BLaER1 treated with 17β-estradiol and CSF1 and Interleukin-3, amounts not matched to agents 10 nM and 100 nM (cell line): ENCODE results near the gene ZNF394.

Experiments
- H3K27ac ChIP-seq, 11 experiments: shearing (Covaris generic); formaldehyde crosslinking; 2 replicates each; pipeline ENCODE4 v1.8.1; 2022
- H3K27me3 ChIP-seq, 11 experiments: shearing (Covaris generic); formaldehyde crosslinking; 2 replicates each; pipeline ENCODE4 v1.8.1; 2022
- H3K36me3 ChIP-seq, 11 experiments: shearing (Covaris generic); formaldehyde crosslinking; 2 replicates each; pipeline ENCODE4 v1.8.1; 2022
- H3K4me1 ChIP-seq, 10 experiments: shearing (Covaris generic); formaldehyde crosslinking; 2 replicates each; pipeline ENCODE4 v1.8.1; 2022
- H3K4me2 ChIP-seq, 11 experiments: shearing (Covaris generic); formaldehyde crosslinking; 2 replicates each; pipeline ENCODE4 v1.8.1; 2022
- H3K4me3 ChIP-seq, 10 experiments: shearing (Covaris generic); formaldehyde crosslinking; 2 replicates each; pipeline ENCODE4 v1.8.1; 2022
- H3K9ac ChIP-seq, 11 experiments: shearing (Covaris generic); formaldehyde crosslinking; 2 replicates each; pipeline ENCODE4 v1.8.1; 2022
- H3K9me3 ChIP-seq, 11 experiments: shearing (Covaris generic); formaldehyde crosslinking; replicated peaks in 1 of 11; 2 replicates each; pipeline ENCODE4 v1.8.1; 2022
- H4K20me1 ChIP-seq, 11 experiments: shearing (Covaris generic); formaldehyde crosslinking; 2 replicates each; pipeline ENCODE4 v1.8.1; 2022
- Cebpa-rat ChIP-seq, 11 experiments: shearing (Covaris generic); IDR thresholded peaks; 2 replicates each; pipeline ENCODE4 v1.8.1; 2022

Gene ZNF394

GRCh38 chr7:99500637-99501009 lies 542 bp upstream of the ZNF394 start:
- peak overlapping the region; percentile 84 to 94 (median 91) for H3K9ac ChIP-seq
- peaks cover 16 to 38% (median 29%) of the 10 kb centered on the region in 11 experiments; a peak in 21 of 22 replicates for H4K20me1 ChIP-seq
- peaks cover 22 to 35% (median 30%) of the 10 kb centered on the region in 10 experiments for H3K4me1 ChIP-seq
- peaks cover 12 to 19% (median 12%) of the 10 kb centered on the region in 11 experiments for H3K9me3 ChIP-seq
- H3K27me3 ChIP-seq: no peaks in the 10 kb centered on the region
- H3K4me2 ChIP-seq: peak overlapping the region; percentile 89 to 100 (median 97)
- peaks cover 29 to 32% (median 31%) of the 10 kb centered on the region in 11 experiments for H3K36me3 ChIP-seq
- TF ChIP-seq Cebpa-rat (IDR thresholded peaks at IDR 0.05): no peak
- H3K27ac ChIP-seq: peak overlapping the region; percentile 80 to 94 (median 92)
- H3K4me3 ChIP-seq: peak overlapping the region; percentile 89 to 100 (median 92)

GRCh38 chr7:99499371-99499720 lies 735 bp downstream of the ZNF394 start:
- Histone ChIP-seq H3K27me3 (no peaks in the 10 kb centered on the region), H3K36me3 (peaks cover 42 to 45% (median 44%) of the 10 kb centered on the region in 11 experiments)
- TF ChIP-seq Cebpa-rat (IDR thresholded peaks at IDR 0.05): no peak

GRCh38 chr7:99498546-99498944 lies 1.5 kb downstream of the ZNF394 start:
- Histone ChIP-seq H3K27ac (peak overlapping the region in 8 of 11 experiments; percentile 7 to 94 (median 92); a peak in 12 of 22 replicates), H3K9me3 (peaks cover 33 to 40% (median 33%) of the 10 kb centered on the region in 11 experiments), H3K4me3 (peak overlapping the region; percentile 89 to 100 (median 92)), H3K27me3 (no peaks in the 10 kb centered on the region), H3K9ac (peak overlapping the region; percentile 84 to 94 (median 91)), H4K20me1 (peaks cover 16 to 38% (median 29%) of the 10 kb centered on the region in 11 experiments; a peak in 21 of 22 replicates), H3K4me1 (peaks cover 21 to 27% (median 24%) of the 10 kb centered on the region in 10 experiments), H3K36me3 (peaks cover 50 to 53% (median 52%) of the 10 kb centered on the region in 11 experiments), H3K4me2 (peak overlapping the region; percentile 90 to 100 (median 99))
- no peak for TF ChIP-seq Cebpa-rat (IDR thresholded peaks at IDR 0.05)

More at GRCh38 chr7:99499371-99499720, 735 bp downstream of the ZNF394 start:
- H3K4me1 ChIP-seq: peaks cover 21 to 32% (median 29%) of the 10 kb centered on the region in 10 experiments
- peak overlapping the region; percentile 89 to 100 (median 92) for H3K4me3 ChIP-seq
- peaks cover 16 to 38% (median 29%) of the 10 kb centered on the region in 11 experiments; a peak in 21 of 22 replicates for H4K20me1 ChIP-seq
- peaks cover 25 to 32% (median 25%) of the 10 kb centered on the region in 11 experiments for H3K9me3 ChIP-seq
- H3K9ac ChIP-seq: peak overlapping the region; percentile 84 to 94 (median 91)
- peak overlapping the region; percentile 90 to 100 (median 99) for H3K4me2 ChIP-seq
- H3K27ac ChIP-seq: peak overlapping the region; percentile 80 to 94 (median 92)

- H3K4me3 ChIP-seq: peak overlapping the region; percentile 89 to 100 (median 92)
- H3K27me3 ChIP-seq: no peaks in the 10 kb centered on the region
- H3K4me1 ChIP-seq: peaks cover 21 to 27% (median 24%) of the 10 kb centered on the region in 10 experiments
- peak overlapping the region in 4 of 11 experiments; percentile 8 to 94 (median 54); a peak in 8 of 22 replicates for H3K27ac ChIP-seq
- peak overlapping the region; percentile 90 to 100 (median 99) for H3K4me2 ChIP-seq
- peaks cover 56 to 59% (median 57%) of the 10 kb centered on the region in 11 experiments for H3K36me3 ChIP-seq
- peaks cover 39 to 46% (median 39%) of the 10 kb centered on the region in 11 experiments for H3K9me3 ChIP-seq
- H4K20me1 ChIP-seq: peaks cover 16 to 38% (median 29%) of the 10 kb centered on the region in 11 experiments; a peak in 21 of 22 replicates
- H3K9ac ChIP-seq: peak overlapping the region; percentile 84 to 94 (median 91)
- no peak for TF ChIP-seq Cebpa-rat (IDR thresholded peaks at IDR 0.05)
Measured at GRCh38 chr7:99497766-99498545, 2.1 kb downstream of the ZNF394 start.

GRCh38 chr7:99493823-99494222 lies 6.3 kb downstream of the ZNF394 start:
- no peak overlapping the region for H3K27ac ChIP-seq
- no peak overlapping the region for H3K9ac ChIP-seq
- peaks cover 43 to 53% (median 48%) of the 10 kb centered on the region in 11 experiments for H3K9me3 ChIP-seq
- peak overlapping the region; percentile 4 to 53 (median 41); a peak in 15 of 20 replicates for H3K4me3 ChIP-seq
- H3K4me2 ChIP-seq: no peak overlapping the region
- peaks cover 66 to 98% (median 85%) of the 10 kb centered on the region in 11 experiments for H3K36me3 ChIP-seq
- H3K4me1 ChIP-seq: peaks cover 14 to 17% (median 15%) of the 10 kb centered on the region in 10 experiments; a peak in 19 of 20 replicates
- H3K27me3 ChIP-seq: no peaks in the 10 kb centered on the region
- H4K20me1 ChIP-seq: peaks cover 17 to 49% (median 38%) of the 10 kb centered on the region in 11 experiments; a peak in 21 of 22 replicates
- TF ChIP-seq Cebpa-rat (IDR thresholded peaks at IDR 0.05): no peak

GRCh38 chr7:99490878-99491277 lies 9.2 kb downstream of the ZNF394 start:
- no peak overlapping the region for H3K27ac ChIP-seq
- no peak overlapping the region for H3K9ac ChIP-seq
- H3K4me2 ChIP-seq: no peak overlapping the region
- H3K9me3 ChIP-seq: peaks cover 33 to 40% (median 38%) of the 10 kb centered on the region in 11 experiments
- no peaks in the 10 kb centered on the region for H3K27me3 ChIP-seq
- H4K20me1 ChIP-seq: peaks cover 0 to 50% (median 15%) of the 10 kb centered on the region in 11 experiments; a peak in 13 of 22 replicates
- H3K36me3 ChIP-seq: peaks cover 59 to 99% (median 78%) of the 10 kb centered on the region in 11 experiments
- H3K4me1 ChIP-seq: no peaks in the 10 kb centered on the region
- no peak overlapping the region for H3K4me3 ChIP-seq
- TF ChIP-seq Cebpa-rat (IDR thresholded peaks at IDR 0.05): no peak

GRCh38 chr7:99489235-99489634 lies 10.8 kb downstream of the ZNF394 start:
- no peak overlapping the region for H3K9ac ChIP-seq
- H3K4me2 ChIP-seq: no peak overlapping the region
- no peak for TF ChIP-seq Cebpa-rat (IDR thresholded peaks at IDR 0.05)
- H3K36me3 ChIP-seq: peaks cover 59 to 99% (median 78%) of the 10 kb centered on the region in 11 experiments
- H3K27me3 ChIP-seq: no peaks in the 10 kb centered on the region
- no peak overlapping the region for H3K4me3 ChIP-seq
- peaks cover 0 to 51% (median 16%) of the 10 kb centered on the region in 11 experiments; a peak in 13 of 22 replicates for H4K20me1 ChIP-seq
- peaks cover 17 to 24% (median 22%) of the 10 kb centered on the region in 11 experiments for H3K9me3 ChIP-seq
- H3K27ac ChIP-seq: no peak overlapping the region
- H3K4me1 ChIP-seq: no peaks in the 10 kb centered on the region

GRCh38 chr7:99485094-99485493 lies 15.0 kb downstream of the ZNF394 start:
- Histone ChIP-seq H3K4me2 (no peak overlapping the region), H3K27ac (no peak overlapping the region), H4K20me1 (peaks cover 0 to 55% (median 15%) of the 10 kb centered on the region in 11 experiments; a peak in 14 of 22 replicates), H3K27me3 (no peaks in the 10 kb centered on the region), H3K9ac (no peak overlapping the region), H3K9me3 (no peaks in the 10 kb centered on the region), H3K36me3 (peaks cover 64 to 99% (median 82%) of the 10 kb centered on the region in 11 experiments), H3K4me1 (peaks cover 0 to 8% (median 0%) of the 10 kb centered on the region in 10 experiments; a peak in 5 of 20 replicates), H3K4me3 (no peak overlapping the region)
- TF ChIP-seq Cebpa-rat (IDR thresholded peaks at IDR 0.05): no peak
